Lung microvascular endothelial cell (primary cell): ENCODE data around the gene TRIM51G. TPM values are rescaled to one million over a fixed set of nuclear protein-coding genes. Genes with fewer than 3 reads are reported as not detected.
"Not testable (repeated sequence)": the region's sequence is repeated elsewhere in the genome, so short reads cannot be mapped to it uniquely, and the experiment has no call there.

Experiments used
- DNase-seq, 2 donors: peaks; one replicate each; pipeline versions ENCODE4 v3.0.0 to v3.0.0-alpha.2; 2010; ENCODE audit warnings: low read depth in 2 of 2
- total RNA-seq: library from RNA; depleted of rRNA; stranded (reverse); fragments of >200 nt; gene quantifications from 2 replicates; pipeline ENCODE4 v1.2.1, GENCODE V29; 2014

The TRIM51G gene, protein sequence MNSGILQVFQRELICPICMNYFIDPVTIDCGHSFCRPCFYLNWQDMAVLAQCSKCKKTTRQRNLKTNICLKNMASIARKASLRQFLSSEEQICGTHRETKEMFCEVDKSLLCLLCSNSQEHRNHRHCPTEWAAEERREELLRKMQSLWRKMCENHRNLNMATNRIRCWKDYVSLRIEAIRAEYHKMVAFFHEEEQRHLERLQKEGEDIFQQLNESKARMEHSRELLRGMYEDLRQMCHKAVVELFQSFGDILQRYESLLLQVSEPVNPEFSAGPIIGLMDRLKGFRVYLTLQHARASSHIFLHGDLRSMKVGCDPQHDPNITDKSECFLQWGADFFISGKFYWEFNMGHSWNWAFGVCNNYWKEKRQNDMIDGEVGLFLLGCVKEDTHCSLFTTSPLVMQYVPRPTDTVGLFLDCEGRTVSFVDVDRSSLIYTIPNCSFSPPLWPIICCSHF
- total RNA-seq, result not detected in 2 replicates

DNA sequence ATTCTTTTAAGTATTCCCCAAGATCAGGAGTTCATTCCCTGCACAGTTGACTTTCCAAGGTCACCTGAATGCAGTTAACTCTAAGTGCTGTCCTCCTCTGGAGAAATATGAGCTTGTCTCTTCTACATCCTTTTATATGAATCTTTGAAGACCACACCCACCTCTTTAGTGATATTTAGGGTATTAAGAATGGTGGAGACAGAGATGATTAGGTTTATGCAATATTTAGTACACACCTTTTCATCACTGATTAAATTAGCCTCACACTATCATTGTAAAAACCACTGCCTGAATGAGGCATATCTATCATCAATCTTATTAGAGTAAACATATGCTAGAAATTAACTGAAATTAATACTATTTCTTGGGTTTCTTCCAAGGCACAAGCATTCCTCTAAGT is at the start of gene TRIM51G:
Gene TRIM51G (minus strand): TSS at position 101 of the 400 bp plus-strand sequence. CDS start 2,190 bp downstream, outside the sequence.
- DNase-seq, result not testable (repeated sequence)

DNA sequence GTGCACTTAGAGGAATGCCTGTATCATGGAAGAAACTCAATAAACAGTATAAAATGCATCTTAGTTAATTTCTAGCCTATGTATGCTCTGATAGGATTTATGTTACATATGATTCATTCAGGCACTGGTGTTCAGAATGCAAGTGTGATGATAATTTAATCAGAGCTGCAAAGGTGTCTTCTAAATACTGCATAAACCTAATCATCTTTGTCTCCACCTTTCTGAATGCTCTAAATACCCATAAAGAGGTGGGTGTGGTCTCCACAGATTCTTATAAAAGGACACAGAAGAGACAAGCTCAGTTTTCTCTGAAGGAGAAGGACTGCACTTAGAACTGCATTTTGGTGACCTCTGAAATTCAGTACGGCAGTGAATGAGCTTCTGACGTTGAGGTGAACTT is 44.8 kb upstream of the TRIM51G start, which contains the start of gene TRIM49B:
Gene TRIM49B (plus strand): TSS at position 301 of the 400 bp plus-strand sequence. CDS start 2,777 bp downstream, outside the sequence.
- not testable (repeated sequence) for DNase-seq

DNA sequence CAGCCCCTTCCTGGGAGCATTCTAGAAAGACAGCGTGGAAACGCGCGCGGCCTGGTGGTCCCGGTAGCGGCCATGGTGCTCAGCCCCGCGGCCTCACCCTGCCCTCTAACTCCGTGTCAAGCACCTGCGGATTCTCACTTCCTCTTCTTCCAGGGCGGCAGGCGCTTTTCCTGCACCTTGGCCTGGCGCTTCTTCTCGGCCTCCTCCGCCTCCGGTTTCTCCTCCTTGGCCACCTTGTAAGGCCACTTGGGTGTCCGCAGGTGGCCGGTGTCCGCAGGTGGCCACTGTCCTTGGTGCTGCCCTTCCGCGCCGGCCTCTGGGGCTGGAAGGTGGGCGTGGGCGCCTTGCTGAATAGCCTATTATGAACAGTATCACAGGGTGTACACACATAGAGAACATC is 15.1 kb downstream of the TRIM51G start:
- DNase-seq, result not testable (repeated sequence)

DNA sequence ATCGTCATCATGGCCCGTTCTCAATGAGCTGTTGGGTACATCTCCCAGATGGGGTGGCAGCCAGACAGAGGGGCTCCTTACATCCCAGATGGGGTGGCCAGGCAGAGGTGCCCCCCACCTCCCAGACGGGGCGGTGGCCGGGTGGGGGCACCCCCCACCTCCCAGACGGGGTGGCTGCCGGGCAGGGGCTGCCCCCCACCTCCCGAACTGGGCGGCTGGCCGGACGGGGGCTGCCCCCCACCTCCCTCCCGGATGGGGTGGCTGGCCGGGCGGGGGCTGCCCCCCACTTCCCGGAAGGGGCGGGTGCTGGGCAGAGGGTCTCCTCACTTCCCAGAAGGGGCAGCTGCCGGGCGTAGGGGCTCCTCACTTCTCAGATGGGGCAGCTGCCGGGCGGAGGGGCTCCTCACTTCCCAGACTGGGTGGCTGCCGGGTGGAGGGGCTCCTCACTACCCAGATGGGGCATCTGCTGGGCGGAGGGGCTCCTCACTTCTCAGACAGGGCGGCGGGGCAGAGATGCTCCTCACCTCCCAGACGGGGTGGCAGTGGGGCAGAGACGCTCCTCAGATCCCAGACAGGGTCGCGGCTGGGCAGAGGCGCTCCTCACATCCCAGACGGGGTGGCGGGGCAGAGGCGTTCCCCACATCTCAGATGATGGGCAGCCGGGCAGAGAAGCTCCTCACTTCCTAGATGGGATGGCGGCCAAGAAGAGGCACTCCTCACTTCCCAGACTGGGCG is 28.2 kb downstream of the TRIM51G start:
- DNase-seq, result not testable (repeated sequence)

DNA sequence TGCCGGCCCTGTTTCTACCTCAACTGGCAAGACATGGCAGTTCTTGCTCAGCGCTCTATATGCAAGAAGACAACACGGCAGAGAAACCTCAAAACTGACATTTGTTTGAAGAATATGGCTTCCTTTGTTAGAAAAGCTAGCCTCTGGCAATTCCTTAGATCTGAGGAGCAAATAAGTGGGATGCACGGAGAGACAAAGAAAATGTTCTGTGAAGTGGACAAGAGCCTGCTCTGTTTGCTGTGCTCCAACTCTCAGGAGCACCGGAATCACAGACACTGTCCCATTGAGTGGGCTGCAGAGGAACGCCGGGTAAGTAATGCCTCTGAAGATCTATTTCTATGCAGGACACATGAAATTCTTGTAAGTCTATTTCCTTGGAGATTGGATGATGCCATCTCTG is 37.9 kb downstream of the TRIM51G start:
- DNase-seq, result not testable (repeated sequence)

Other genes starting within 250 kb of the TRIM51G start
- gene TRIM49B, start 44.9 kb upstream of the TRIM51G start, total RNA-seq, result not detected in 2 replicates
- gene TRIM64C, start 75.2 kb upstream of the TRIM51G start, total RNA-seq, result not detected in 2 replicates
- under 0.01 TPM in 1 of 2 replicates, not detected in the other for gene FOLH1, start 224.7 kb upstream of the TRIM51G start, total RNA-seq